Head of caudate nucleus (tissue), 42 donors: ENCODE measurements around the gene CSNK2A3.
A peak's percentile ranks its signal among the peaks of the same experiment; 100 is the strongest.
"Not testable (repeated sequence)": the region's sequence is repeated elsewhere in the genome, so short reads cannot be mapped to it uniquely, and the experiment has no call there.

Experiments
- DNase-seq, 42 donors: peaks; one replicate each; pipeline versions ENCODE4 v3.0.0 to v3.0.0-alpha.2; 2020 to 2021; ENCODE audit warnings: mixed read lengths in 7 of 42
- intact Hi-C: fragments of 100-400 bp; cut with DNase I; formaldehyde crosslinking; loops from one replicate; pipeline ENCODE4 v1.15.0; 2022

CSNK2A3 gene

GRCh38 chr11:11381471-11382105 lies 28.5 kb upstream of the CSNK2A3 start:
- peak in 1 of 42 donors; percentile 14 for DNase-seq
- intact Hi-C loops = no loop called here

DNA sequence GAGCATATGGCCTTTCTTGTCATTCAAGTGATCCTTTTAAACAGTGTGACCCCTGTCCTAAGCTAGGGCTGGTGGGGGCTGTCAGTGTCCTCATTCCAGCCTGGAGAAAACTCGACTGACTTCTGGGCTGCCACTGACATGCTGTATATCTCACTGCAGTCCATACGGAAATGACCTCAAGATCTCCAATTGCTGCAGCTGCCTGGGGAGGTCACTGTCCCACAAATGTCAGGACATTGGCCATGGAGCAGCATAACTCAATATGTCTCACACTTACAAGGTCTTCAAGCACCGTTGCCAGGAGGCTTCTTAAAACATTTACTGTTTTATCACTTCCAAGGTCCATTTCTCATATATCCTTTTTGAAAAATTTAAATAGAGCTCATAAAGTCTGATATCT lies 27.8 kb upstream of the CSNK2A3 start:
- peak in 1 of 42 donors; percentile 39 for DNase-seq

GRCh38 chr11:11380340-11380739 lies 27.3 kb upstream of the CSNK2A3 start:
- intact Hi-C loops = no loop called here

More for the DNA sequence above, 27.8 kb upstream of the CSNK2A3 start:
- intact Hi-C loops = no loop called here

DNA sequence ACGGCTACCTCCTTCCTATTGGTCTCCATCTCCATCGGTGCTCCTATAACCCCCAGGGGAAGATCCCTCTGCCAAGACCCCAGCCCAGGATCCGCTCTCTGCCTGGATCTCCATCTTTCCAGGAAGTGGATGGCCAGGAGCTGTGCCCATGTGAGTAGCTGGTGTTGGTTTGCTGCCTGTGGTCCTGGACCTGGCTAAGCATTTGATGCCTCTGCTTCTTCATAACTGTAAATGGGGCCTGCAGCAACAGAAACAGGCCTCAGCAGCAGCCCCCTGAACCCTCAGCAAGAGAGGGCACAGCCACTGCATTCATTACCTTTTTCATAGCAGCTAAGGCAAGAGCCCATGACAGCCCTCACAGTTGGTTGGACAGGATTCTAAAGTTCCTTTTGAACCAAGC lies 26.6 kb upstream of the CSNK2A3 start:
- DNase-seq = peak in 1 of 42 donors; percentile 26
- intact Hi-C loops = no loop called here

More at GRCh38 chr11:11380340-11380739, 27.3 kb upstream of the CSNK2A3 start:
- peak in 1 of 42 donors; percentile 8 for DNase-seq

- peak in 1 of 42 donors; percentile 30 for DNase-seq
- intact Hi-C loops = no loop called here
Observed at GRCh38 chr11:11378184-11378940, 25.3 kb upstream of the CSNK2A3 start.

- intact Hi-C loops = no loop called here
- DNase-seq = peak in 1 of 42 donors; percentile 2
Observed at GRCh38 chr11:11374358-11375148, 21.5 kb upstream of the CSNK2A3 start.

DNA sequence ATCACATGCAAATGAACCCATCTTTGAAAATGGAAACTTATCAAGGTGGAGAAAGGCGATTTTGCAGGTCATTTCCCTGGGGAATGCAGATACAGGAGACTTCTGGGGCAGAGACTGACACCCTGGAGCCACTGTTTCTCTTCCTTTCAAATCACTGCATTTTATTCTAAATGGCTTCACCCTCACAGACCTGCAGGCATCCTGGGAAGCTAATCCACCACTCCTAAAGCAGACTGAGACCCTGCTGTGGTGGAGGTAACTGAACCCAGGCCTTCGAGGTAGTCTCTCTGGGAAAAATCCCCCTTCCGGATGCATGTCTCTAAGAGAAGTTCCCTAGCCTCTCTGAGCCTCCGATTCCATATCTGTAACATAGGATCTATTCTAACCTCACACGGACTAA lies 20.9 kb upstream of the CSNK2A3 start:
- intact Hi-C loops = no loop called here
- DNase-seq = no peak

- no peak for DNase-seq
- intact Hi-C loops = no loop called here
Observed at GRCh38 chr11:11372461-11372860, 19.4 kb upstream of the CSNK2A3 start.

GRCh38 chr11:11370962-11371303 lies 17.9 kb upstream of the CSNK2A3 start:
- intact Hi-C loops = no loop called here
- peak in 1 of 42 donors; percentile 38 for DNase-seq

GRCh38 chr11:11370255-11370961 lies 17.4 kb upstream of the CSNK2A3 start:
- intact Hi-C loops = no loop called here
- peak in 29 of 42 donors; percentile 15 to 77 (median 46) for DNase-seq

GRCh38 chr11:11366793-11367192 lies 13.7 kb upstream of the CSNK2A3 start:
- DNase-seq = no peak
- intact Hi-C loops = no loop called here

GRCh38 chr11:11363674-11364073 lies 10.6 kb upstream of the CSNK2A3 start:
- no peak for DNase-seq

DNA sequence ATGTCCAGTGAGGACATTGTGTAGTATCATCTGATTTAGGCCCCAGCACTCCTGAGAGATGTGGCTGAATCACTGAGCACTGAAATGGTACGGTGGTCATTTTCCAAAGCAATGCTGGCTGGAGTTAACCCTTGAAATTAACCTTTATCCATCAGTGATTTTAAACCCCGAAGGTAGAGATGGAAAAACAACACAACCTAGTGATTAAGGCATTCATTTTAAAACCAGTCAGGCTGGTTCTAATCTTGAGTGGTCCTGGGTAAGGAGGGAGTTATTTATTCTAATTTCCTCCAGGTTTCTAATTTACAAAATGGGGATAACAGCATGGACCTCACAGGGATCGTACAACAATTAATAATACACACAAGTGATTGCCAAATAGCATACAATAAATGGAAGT lies 6.6 kb upstream of the CSNK2A3 start:
- intact Hi-C loops = no loop called here
- DNase-seq = no peak

More at GRCh38 chr11:11363674-11364073, 10.6 kb upstream of the CSNK2A3 start:
- intact Hi-C loops = no loop called here

GRCh38 chr11:11356842-11357241 lies 3.8 kb upstream of the CSNK2A3 start:
- intact Hi-C loops = no loop called here
- DNase-seq = no peak

DNA sequence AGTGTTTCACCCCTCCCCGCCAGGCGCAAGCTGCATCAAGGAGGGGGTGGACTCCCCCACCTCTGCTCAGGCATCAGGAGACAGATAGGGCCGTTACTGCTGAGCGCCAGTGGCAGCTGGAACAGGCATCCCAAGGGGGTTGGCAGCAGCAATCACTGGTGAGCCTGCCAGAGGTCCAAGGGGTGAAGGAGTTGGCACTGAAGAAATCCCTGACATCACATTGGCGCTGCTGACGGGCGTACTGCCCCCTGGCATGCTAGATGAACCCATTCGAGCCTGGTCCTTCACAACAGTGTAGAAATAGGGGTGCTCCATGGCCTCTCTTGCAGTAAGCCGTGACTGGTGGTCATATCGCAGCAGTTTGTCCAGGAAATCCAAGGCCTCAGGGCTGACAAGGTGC lies 1.2 kb downstream of the CSNK2A3 start:
- DNase-seq, intact Hi-C loops: not testable (repeated sequence)

GRCh38 chr11:11351042-11351586 lies 1.9 kb downstream of the CSNK2A3 start:
- intact Hi-C loops = no loop called here
- no peak for DNase-seq

GRCh38 chr11:11349870-11350337 lies 3.1 kb downstream of the CSNK2A3 start:
- intact Hi-C loops = no loop called here
- DNase-seq = no peak

GRCh38 chr11:11349106-11349825 lies 3.8 kb downstream of the CSNK2A3 start:
- no peak for DNase-seq
- intact Hi-C loops = no loop called here
